Measurements from ENCODE around the gene VWA8.

Gene VWA8

DNA sequence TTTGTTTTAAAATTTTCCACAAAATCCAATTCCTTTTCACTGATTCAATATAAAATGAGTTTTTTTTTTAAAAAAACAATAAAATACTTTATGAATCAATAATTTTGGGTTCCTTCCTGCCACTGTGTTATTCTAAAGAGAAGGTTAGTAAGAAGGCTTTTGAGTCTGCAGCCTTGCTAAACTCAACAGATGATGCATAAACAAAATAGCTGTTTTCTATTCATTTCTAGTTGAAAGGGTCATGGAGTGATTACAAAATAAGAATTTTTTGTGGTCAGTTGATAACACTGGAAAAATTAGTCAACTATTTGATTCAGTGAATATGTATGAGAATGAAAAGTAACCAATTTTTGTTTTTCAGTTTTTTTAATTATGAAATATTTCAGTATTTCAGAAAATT is 169.9 kb downstream of the VWA8 start:
- no peak for ATAC-seq
- no peak for TF ChIP-seq RARB (CRISPR knock-in tag; IDR thresholded peaks at IDR 0.05)
- no peak for TF ChIP-seq ISL1 (CRISPR knock-in tag; IDR thresholded peaks at IDR 0.05)
- no peak for TF ChIP-seq CSDC2 (CRISPR knock-in tag; IDR thresholded peaks at IDR 0.05)
- TF ChIP-seq BACH2 (CRISPR knock-in tag; IDR thresholded peaks at IDR 0.05; ENCODE audit: borderline replicate concordance): no peak

DNA sequence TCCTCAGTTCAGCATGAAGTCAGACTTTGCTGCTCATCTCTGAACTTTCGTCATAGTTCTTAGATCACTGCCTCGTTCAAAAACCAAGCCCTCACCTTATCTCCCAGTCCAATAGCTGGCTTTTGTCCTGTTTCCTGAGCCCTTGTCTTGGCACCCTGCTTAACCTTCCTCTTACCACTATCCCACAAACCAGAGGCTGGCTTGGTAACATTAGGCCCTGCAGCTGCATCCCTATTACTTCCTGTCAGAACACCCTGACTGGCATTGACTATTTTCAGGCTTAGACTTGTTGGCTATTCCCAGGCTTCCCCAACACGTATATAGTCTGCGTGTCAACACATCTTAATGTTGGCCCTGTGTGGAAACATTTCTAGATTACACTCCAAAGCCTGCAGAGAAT is 172.4 kb downstream of the VWA8 start:
- TF ChIP-seq, protein P1, sequence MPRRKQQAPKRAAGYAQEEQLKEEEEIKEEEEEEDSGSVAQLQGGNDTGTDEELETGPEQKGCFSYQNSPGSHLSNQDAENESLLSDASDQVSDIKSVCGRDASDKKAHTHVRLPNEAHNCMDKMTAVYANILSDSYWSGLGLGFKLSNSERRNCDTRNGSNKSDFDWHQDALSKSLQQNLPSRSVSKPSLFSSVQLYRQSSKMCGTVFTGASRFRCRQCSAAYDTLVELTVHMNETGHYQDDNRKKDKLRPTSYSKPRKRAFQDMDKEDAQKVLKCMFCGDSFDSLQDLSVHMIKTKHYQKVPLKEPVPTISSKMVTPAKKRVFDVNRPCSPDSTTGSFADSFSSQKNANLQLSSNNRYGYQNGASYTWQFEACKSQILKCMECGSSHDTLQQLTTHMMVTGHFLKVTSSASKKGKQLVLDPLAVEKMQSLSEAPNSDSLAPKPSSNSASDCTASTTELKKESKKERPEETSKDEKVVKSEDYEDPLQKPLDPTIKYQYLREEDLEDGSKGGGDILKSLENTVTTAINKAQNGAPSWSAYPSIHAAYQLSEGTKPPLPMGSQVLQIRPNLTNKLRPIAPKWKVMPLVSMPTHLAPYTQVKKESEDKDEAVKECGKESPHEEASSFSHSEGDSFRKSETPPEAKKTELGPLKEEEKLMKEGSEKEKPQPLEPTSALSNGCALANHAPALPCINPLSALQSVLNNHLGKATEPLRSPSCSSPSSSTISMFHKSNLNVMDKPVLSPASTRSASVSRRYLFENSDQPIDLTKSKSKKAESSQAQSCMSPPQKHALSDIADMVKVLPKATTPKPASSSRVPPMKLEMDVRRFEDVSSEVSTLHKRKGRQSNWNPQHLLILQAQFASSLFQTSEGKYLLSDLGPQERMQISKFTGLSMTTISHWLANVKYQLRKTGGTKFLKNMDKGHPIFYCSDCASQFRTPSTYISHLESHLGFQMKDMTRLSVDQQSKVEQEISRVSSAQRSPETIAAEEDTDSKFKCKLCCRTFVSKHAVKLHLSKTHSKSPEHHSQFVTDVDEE (CRISPR knock-in tag; IDR thresholded peaks at IDR 0.05): no peak
- TF ChIP-seq ZFP3 (CRISPR knock-in tag; IDR thresholded peaks at IDR 0.05): no peak
- TF ChIP-seq CSDC2 (CRISPR knock-in tag; IDR thresholded peaks at IDR 0.05): no peak
- no peak for TF ChIP-seq BACH2 (CRISPR knock-in tag; IDR thresholded peaks at IDR 0.05; ENCODE audit: borderline replicate concordance)
- no peak for TF ChIP-seq ZFP30 (CRISPR knock-in tag; IDR thresholded peaks at IDR 0.05)
- no peak for TF ChIP-seq ZNF70 (CRISPR knock-in tag; IDR thresholded peaks at IDR 0.05)
- TF ChIP-seq, protein P2, sequence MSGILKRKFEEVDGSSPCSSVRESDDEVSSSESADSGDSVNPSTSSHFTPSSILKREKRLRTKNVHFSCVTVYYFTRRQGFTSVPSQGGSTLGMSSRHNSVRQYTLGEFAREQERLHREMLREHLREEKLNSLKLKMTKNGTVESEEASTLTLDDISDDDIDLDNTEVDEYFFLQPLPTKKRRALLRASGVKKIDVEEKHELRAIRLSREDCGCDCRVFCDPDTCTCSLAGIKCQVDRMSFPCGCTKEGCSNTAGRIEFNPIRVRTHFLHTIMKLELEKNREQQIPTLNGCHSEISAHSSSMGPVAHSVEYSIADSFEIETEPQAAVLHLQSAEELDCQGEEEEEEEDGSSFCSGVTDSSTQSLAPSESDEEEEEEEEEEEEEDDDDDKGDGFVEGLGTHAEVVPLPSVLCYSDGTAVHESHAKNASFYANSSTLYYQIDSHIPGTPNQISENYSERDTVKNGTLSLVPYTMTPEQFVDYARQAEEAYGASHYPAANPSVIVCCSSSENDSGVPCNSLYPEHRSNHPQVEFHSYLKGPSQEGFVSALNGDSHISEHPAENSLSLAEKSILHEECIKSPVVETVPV (CRISPR knock-in tag; IDR thresholded peaks at IDR 0.05): no peak
- no peak for TF ChIP-seq PPARA (CRISPR knock-in tag; IDR thresholded peaks at IDR 0.05; ENCODE audit: borderline replicate concordance)
- TF ChIP-seq ZNF565 (CRISPR knock-in tag; conservative IDR thresholded peaks at IDR 0.05; ENCODE audit: low read depth): no peak
- TF ChIP-seq SNAI2 (CRISPR knock-in tag; IDR thresholded peaks at IDR 0.05): no peak
- no peak for TF ChIP-seq ZNF8 (CRISPR knock-in tag; IDR thresholded peaks at IDR 0.05)
- TF ChIP-seq ZC3H10 (CRISPR knock-in tag; IDR thresholded peaks at IDR 0.05): no peak
- no peak for TF ChIP-seq OSR1 (CRISPR knock-in tag; IDR thresholded peaks at IDR 0.05)
- no peak for TF ChIP-seq TOX (CRISPR knock-in tag; IDR thresholded peaks at IDR 0.05; ENCODE audit: borderline replicate concordance)
- ATAC-seq: no peak

DNA sequence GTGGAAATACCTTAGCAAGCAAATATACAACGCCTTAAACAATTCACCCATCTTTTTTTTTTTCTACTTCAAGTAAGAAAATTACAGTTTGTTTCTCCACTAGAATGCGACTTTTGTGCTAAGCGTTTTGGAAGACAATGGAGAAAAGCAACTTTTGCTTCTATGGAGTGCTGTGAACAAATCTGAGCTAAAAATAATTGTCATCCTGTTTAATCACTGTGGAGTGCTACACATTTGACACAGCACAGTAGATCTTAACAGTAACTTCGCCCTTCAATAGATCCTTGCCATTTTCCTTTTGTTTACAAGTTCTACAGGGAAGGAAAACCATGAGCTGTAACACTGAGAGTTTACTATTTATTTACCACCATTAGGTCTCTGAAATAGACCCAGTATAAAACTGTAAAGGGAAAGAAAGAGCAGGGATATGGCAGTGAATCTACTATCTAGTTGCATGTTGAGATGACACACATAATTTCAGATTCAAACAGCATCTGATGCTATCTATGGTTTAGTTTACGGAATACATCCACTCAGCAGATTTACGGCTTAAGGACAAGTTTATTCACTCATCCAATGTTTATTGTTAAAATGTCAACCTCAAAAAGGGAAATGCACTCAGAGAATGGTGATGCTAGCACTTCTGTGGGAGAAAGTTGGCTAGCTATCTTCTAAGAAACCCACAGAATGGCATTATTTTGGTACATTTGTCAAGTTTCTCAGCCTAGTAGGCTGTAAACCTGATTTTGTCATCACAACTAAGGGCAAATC is 175.3 kb downstream of the VWA8 start:
- no peak for TF ChIP-seq TOX (CRISPR knock-in tag; IDR thresholded peaks at IDR 0.05; ENCODE audit: borderline replicate concordance)
- TF ChIP-seq ESRRG (CRISPR knock-in tag; IDR thresholded peaks at IDR 0.05): no peak
- no peak for TF ChIP-seq OSR1 (CRISPR knock-in tag; IDR thresholded peaks at IDR 0.05)
- TF ChIP-seq BACH2 (CRISPR knock-in tag; IDR thresholded peaks at IDR 0.05; ENCODE audit: borderline replicate concordance): no peak
- no peak for TF ChIP-seq GLIS3 (CRISPR knock-in tag; IDR thresholded peaks at IDR 0.05)
- no peak for TF ChIP-seq ZFP3 (CRISPR knock-in tag; IDR thresholded peaks at IDR 0.05)
- no peak for TF ChIP-seq ZNF565 (CRISPR knock-in tag; conservative IDR thresholded peaks at IDR 0.05; ENCODE audit: low read depth)
- TF ChIP-seq, protein P3, sequence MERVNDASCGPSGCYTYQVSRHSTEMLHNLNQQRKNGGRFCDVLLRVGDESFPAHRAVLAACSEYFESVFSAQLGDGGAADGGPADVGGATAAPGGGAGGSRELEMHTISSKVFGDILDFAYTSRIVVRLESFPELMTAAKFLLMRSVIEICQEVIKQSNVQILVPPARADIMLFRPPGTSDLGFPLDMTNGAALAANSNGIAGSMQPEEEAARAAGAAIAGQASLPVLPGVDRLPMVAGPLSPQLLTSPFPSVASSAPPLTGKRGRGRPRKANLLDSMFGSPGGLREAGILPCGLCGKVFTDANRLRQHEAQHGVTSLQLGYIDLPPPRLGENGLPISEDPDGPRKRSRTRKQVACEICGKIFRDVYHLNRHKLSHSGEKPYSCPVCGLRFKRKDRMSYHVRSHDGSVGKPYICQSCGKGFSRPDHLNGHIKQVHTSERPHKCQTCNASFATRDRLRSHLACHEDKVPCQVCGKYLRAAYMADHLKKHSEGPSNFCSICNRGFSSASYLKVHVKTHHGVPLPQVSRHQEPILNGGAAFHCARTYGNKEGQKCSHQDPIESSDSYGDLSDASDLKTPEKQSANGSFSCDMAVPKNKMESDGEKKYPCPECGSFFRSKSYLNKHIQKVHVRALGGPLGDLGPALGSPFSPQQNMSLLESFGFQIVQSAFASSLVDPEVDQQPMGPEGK (CRISPR knock-in tag; IDR thresholded peaks at IDR 0.05; ENCODE audit: borderline replicate concordance): no peak
- TF ChIP-seq ISL1 (CRISPR knock-in tag; IDR thresholded peaks at IDR 0.05): no peak
- no peak for TF ChIP-seq ZNF70 (CRISPR knock-in tag; IDR thresholded peaks at IDR 0.05)
- TF ChIP-seq, protein P2 (CRISPR knock-in tag; IDR thresholded peaks at IDR 0.05): no peak
- TF ChIP-seq, protein P1 (CRISPR knock-in tag; IDR thresholded peaks at IDR 0.05): no peak
- TF ChIP-seq, protein P4, sequence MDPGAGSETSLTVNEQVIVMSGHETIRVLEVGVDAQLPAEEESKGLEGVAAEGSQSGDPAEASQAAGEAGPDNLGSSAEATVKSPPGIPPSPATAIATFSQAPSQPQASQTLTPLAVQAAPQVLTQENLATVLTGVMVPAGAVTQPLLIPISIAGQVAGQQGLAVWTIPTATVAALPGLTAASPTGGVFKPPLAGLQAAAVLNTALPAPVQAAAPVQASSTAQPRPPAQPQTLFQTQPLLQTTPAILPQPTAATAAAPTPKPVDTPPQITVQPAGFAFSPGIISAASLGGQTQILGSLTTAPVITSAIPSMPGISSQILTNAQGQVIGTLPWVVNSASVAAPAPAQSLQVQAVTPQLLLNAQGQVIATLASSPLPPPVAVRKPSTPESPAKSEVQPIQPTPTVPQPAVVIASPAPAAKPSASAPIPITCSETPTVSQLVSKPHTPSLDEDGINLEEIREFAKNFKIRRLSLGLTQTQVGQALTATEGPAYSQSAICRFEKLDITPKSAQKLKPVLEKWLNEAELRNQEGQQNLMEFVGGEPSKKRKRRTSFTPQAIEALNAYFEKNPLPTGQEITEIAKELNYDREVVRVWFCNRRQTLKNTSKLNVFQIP (CRISPR knock-in tag; IDR thresholded peaks at IDR 0.05; ENCODE audit: borderline replicate concordance, low read depth): no peak
- TF ChIP-seq PPARA (CRISPR knock-in tag; IDR thresholded peaks at IDR 0.05; ENCODE audit: borderline replicate concordance): no peak
- no peak for TF ChIP-seq RARB (CRISPR knock-in tag; IDR thresholded peaks at IDR 0.05)
- TF ChIP-seq, protein P5, sequence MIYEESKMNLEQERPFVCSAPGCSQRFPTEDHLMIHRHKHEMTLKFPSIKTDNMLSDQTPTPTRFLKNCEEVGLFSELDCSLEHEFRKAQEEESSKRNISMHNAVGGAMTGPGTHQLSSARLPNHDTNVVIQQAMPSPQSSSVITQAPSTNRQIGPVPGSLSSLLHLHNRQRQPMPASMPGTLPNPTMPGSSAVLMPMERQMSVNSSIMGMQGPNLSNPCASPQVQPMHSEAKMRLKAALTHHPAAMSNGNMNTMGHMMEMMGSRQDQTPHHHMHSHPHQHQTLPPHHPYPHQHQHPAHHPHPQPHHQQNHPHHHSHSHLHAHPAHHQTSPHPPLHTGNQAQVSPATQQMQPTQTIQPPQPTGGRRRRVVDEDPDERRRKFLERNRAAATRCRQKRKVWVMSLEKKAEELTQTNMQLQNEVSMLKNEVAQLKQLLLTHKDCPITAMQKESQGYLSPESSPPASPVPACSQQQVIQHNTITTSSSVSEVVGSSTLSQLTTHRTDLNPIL (CRISPR knock-in tag; IDR thresholded peaks at IDR 0.05; ENCODE audit: low read depth): no peak
- TF ChIP-seq ZFP30 (CRISPR knock-in tag; IDR thresholded peaks at IDR 0.05): no peak
- TF ChIP-seq ZNF8 (CRISPR knock-in tag; IDR thresholded peaks at IDR 0.05): no peak
- no peak for TF ChIP-seq SNAI2 (CRISPR knock-in tag; IDR thresholded peaks at IDR 0.05)
- ATAC-seq: no peak
